NCI-H146 treated with DMSO at 0.1 percent for 48 hours (cell line): ENCODE measurements around the gene MAP1LC3A.
"Not testable (repeated sequence)": the region's sequence is repeated elsewhere in the genome, so short reads cannot be mapped to it uniquely, and the experiment has no call there.

ENCODE experiments used
- DNase-seq: peaks from one replicate; lab custom pipeline; 2025; ENCODE audit not compliant: unreplicated experiment; lab: John Stamatoyannopoulos, UW

MAP1LC3A gene

DNA sequence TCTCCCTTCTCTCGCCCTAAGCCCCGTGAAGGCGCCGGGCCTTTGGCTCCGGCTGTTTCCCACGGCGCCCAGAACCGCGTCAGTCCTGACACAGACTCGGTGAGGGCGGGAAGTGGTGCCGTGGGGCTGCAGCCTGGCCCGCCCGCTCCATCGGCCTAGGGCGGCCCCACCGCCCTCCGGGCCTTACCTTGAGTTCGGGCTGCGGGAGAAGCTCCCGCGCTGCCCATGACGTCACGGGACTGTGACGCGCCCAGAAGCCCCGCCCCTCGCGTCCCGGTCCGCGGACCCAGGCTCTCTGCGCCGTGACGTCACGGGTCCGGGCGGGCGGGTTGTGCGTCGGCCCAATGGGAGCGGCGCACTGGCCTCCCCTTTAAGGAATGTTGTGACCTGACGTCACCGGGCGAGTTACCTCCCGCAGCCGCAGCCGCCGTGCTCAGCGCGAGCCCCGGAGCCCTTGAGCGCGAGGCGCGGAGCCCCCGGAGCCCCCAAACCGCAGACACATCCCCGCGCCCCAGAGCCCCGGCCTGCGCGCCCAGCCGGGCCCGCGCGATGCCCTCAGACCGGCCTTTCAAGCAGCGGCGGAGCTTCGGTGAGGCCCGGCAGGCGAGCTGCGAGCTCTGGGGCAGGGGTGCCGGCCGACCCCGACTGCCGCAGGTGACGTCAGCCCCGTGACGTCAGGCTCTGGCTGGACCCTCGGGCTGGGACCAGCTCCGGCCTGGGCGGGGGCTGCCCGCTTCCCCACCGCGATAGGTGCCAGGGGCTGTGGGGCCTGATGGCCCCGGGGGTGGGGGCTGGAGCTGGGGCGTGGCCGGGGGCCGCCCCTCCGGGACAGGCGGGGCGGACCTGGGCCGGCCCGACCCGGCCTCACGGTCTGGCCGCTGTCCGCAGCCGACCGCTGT, at the start of gene MAP1LC3A:
Gene MAP1LC3A (plus strand): TSS at position 399 of the 899 bp plus-strand sequence. CDS start 151 bp downstream, at position 550.
- peak; percentile 14 for DNase-seq

DNA sequence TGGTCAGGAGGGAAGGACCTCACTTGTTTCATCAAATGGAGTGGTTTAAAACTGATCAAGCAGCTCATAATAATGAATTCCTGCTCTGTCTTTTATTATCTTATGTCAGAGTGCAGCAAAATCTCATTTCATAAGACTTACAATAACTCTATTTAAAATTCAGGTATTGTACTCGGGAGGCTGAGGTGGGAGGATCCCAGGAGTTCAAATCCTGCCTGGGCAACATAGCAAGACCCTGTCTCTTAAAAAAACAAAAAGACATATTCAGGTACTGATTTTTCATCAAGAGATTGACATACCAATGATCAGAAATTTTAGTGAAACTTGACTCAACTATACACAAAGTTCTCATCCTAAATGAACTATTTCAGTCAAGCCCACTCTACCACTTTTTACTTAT, 47.9 kb upstream of the MAP1LC3A start:
- no peak for DNase-seq

GRCh38 chr20:34511891-34512265, 46.6 kb upstream of the MAP1LC3A start:
- DNase-seq, result no peak

DNA sequence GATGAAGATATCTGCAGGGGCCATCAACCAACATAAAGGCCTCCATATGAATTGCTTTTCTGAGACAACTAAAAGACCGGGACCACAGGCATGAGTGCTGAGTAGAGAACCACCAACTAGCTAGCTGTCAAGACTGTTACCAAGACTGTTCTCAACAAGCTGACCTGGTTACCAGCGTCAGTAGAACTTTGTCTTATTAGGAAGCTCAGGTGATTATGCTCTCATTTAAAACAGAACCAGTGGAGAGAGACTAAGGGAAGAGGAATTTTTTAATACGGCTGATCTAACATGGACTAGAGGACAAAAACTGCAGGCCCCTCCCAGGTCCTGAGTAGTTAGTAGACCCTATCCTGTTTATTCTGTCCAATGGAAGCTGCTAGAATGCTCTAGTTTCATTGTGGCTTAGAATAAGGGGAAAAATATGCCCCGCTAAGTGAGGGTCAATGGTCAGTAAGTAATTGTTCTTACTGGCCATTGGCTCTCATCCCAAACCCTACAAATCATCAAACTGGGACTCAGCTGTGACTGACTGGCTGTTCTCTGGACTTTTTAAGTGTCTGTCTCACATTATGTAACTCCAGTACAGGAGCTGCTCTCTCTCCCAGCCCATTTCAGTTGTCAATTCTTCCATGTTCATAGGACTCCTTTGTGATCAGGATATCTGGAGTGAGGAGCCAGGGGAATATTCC, 46.1 kb upstream of the MAP1LC3A start:
- no peak for DNase-seq

DNA sequence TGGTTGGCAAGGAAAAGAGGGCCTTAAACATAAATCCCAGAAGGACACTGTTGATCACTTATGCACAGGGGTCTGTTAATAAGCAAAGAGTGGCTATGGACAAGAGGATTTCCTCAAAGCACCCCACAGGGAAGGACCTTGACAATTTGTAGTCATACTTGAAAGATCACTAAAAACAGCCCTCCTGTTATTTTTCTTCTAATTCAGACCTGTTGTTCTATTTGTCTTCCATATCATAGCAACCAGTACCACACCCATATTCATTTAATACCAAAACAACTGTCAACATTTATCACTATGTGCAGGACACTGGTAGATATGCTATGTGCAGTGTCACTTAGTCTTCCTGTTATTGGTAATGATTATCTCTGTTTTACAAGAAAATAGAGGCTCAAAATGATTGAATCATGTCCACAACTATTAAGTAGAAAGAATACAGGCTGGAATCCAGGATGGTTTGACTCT, 45.5 kb upstream of the MAP1LC3A start:
- DNase-seq, result no peak

- not testable (repeated sequence) for DNase-seq
Measured at GRCh38 chr20:34514034-34514433, 44.5 kb upstream of the MAP1LC3A start.

DNA sequence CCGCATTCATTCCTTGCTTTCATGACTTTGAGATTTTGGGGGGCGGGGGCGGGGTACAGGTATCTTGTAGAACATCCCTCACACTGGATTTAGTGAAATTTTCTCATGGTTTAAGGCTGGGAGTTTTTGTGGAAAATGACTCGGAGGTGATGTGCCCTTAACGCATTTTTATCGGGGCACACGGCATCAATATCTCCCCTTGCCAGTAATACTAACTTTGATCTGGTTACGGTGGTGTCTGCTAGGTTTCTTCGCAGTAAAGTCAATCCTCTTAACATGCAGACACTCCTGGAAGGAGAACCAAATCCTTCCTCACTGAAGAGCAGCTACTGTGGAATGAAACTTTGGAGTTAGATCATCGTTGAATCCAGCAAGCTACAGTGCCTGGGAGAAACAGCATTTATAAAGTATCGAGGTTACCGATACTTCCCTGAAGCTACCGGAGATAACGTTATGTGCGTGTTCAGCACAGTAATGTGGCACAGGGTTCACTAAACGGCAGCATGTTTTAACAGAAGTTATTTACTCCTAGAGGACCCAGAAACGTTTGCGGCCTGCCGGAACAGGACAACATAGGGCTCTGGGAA, 43.5 kb upstream of the MAP1LC3A start:
- DNase-seq, result no peak

- DNase-seq, result peak; percentile 47
Measured at GRCh38 chr20:34515484-34516246, 42.9 kb upstream of the MAP1LC3A start.

- DNase-seq, result peak; percentile 92
Measured at GRCh38 chr20:34516247-34517113, 42.0 kb upstream of the MAP1LC3A start, which contains the start of gene DYNLRB1. DYNLRB1 (plus strand) TSS chr20:34516422; CDS start chr20:34516459, 37 bp downstream.

- no peak for DNase-seq
Measured at GRCh38 chr20:34517114-34517505, 41.4 kb upstream of the MAP1LC3A start.

- not testable (repeated sequence) for DNase-seq
Measured at GRCh38 chr20:34518863-34519262, 39.7 kb upstream of the MAP1LC3A start.

- not testable (repeated sequence) for DNase-seq
Measured at GRCh38 chr20:34519841-34520240, 38.7 kb upstream of the MAP1LC3A start.

DNA sequence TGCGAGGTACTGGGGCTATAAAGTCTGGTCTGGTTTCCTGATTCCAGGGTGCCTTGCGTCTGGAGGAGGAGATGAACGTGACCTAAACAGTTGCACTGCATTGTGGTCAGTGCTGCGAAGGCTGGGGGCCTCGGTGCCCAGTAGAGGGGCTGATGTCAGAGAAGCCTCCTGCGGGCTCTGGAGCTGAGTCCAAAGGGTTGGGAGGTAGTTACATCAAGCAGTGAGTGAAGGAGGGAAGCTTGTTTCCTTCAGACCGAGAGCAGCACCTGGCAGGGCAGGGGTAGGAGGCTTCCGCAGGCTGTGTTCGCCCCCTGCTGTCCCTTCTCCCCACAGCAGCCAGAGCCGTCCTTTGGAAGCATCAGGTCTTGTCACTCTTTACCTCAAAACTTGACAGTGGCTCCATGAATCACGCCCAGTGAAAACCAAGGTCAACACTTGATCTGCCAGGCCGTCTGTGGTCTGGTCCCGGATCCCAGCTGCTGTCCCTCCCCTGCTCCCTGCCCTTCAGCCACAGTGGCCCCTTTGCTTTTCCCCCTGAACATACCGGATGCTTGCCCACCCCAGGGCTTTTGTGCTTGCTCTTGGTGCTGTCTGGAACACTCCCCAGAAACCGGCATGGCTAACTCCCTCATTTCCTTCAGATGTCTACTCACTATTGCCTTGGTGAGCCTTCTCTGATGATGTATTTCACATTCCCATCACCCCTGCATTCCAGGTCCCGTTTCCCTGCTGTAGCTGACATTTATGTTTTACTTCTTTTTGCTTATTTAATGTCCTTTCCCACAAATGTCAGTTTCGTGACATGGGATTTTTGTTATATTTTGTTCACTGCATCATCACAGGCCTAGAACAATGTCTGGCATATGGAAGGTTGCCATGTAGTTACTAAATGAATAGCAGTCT, 35.3 kb upstream of the MAP1LC3A start:
- DNase-seq, result no peak

DNA sequence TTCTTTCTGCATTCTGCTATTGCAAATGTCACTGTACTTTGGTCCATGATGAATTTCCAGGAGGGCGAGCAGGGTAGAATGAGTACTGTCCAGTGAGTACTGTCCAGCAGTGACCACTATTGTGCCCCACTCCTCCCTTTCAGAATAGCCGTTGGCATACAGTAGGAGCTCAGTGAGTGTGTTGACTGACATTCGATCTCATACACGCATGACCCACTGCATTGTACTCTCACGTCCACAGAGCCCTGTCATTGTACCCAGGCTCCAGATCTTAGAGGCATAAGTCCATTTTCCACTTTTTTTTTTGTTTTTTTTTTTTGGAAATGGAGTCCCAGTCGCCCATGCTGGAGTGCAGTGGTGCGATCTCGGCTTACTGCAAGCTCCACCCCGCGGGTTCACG, 34.1 kb upstream of the MAP1LC3A start:
- DNase-seq, result no peak

GRCh38 chr20:34525342-34525708, 33.2 kb upstream of the MAP1LC3A start:
- DNase-seq, result no peak

DNA sequence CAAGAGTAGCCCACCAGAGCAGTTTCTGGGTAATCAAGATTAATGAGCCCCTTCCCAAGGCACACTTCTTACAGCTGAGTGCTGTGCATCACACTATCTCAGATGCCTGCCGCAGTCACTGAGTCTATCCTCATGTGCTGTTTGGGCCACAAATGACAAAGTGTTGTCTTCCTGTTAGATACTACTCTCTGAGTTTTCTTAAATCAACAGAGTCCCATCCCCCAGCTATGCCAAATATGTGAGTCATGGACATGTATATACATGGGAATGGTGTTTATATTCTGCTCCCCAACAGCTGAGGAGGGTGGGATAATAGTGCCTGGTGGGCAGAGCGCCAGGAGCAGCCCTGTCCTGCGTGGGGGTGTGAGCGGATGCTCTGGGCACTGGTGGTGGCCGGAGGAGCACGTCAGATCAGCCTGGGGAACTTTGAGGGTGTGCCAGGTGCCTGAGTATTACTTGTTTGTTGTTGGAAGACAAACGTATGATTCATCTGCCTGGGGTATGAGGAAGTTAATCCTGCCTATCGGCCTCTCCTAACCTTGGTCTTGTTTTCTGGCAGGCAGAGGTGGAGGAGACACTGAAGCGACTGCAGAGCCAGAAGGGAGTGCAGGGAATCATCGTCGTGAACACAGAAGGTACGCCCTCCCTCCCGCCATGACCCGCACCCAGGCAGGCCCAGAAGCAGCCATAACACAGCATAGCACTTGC, 32.7 kb upstream of the MAP1LC3A start:
- no peak for DNase-seq

GRCh38 chr20:34526466-34526865, 32.1 kb upstream of the MAP1LC3A start:
- DNase-seq, result no peak

DNA sequence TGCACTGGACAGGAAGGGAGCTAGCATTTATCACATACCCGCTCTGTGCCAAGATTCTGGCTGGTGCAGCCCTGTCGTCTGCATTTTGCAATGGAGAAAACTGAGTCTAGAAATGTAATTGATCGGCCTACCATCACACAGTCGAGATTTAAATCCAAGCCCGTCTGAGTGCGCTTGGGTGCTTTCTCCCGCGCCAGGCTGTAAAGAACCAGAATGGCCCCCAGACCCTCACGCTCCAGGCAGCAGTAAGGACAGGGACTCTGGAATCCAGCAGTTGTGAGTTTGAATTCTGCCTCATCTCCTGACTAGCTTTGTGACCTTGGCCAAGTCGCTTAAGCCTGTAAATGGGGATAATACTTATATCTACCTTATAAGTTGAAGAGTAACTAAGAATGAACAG, 31.5 kb upstream of the MAP1LC3A start:
- no peak for DNase-seq
